ENCODE data around the gene NUDT22. TPM values are rescaled to one million over a fixed set of nuclear protein-coding genes. Genes with fewer than 3 reads are reported as not detected.

NUDT22 gene
- total RNA-seq, 1 donor from 2014 or later, result 40.7 TPM

DNA sequence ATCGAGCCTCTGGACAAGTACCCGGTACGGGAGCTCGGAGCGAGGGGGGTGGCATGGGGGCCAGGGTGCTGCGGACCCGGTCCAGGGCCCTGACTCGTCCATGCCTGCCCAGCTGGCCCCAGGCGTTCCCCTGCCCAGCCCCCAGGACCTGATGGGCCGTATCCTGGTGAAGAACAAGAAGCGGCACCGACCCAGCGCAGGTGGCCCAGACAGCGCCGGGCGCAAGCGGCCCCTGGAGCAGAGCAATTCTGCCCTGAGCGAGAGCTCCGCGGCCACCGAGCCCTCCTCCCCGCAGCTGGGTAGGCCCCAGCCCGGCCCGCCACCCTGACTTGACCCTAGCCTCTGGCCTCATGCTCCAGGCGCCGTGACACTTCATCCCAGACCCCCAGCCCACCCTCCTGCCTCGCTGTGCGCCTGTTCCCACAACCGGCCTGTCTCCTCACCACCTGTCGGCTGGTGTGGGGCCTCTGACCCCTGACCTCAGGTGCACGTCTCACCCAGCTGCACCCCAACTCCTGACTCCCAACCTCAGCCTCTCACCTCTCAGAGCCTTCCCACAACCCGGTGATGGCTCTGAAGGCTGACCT lies 33.0 kb downstream of the NUDT22 start:
- Mint-ChIP-seq H3K27ac (ENCODE audit: unreplicated experiment) (peak overlapping the region; percentile 47), H3K9me3 (ENCODE audit: unreplicated experiment) (peaks cover 2% of the 10 kb centered on the region), H3K4me3 (ENCODE audit: unreplicated experiment) (peak overlapping the region; percentile 47), H3K4me1 (ENCODE audit: low read depth, unreplicated experiment) (peaks cover 12% of the 10 kb centered on the region), H3K27me3 (ENCODE audit: low read depth, unreplicated experiment) (no peaks in the 10 kb centered on the region), H3K36me3 (ENCODE audit: low read depth, unreplicated experiment) (peaks cover 32% of the 10 kb centered on the region)
- peaks cover 30% of the 10 kb centered on the region for H4K20me1 ChIP-seq (ENCODE audit: insufficient read depth, low read length)
- no peak overlapping the region for H2AFZ ChIP-seq (ENCODE audit: low read depth, low read length)
- peaks cover 14% of the 10 kb centered on the region for H3K4me1 ChIP-seq (ENCODE audit: insufficient read depth, low read length)
- no peak for TF ChIP-seq EZH2 (IDR thresholded peaks at IDR 0.05; ENCODE audit: insufficient read depth, low read length)
- TF ChIP-seq, protein P1, sequence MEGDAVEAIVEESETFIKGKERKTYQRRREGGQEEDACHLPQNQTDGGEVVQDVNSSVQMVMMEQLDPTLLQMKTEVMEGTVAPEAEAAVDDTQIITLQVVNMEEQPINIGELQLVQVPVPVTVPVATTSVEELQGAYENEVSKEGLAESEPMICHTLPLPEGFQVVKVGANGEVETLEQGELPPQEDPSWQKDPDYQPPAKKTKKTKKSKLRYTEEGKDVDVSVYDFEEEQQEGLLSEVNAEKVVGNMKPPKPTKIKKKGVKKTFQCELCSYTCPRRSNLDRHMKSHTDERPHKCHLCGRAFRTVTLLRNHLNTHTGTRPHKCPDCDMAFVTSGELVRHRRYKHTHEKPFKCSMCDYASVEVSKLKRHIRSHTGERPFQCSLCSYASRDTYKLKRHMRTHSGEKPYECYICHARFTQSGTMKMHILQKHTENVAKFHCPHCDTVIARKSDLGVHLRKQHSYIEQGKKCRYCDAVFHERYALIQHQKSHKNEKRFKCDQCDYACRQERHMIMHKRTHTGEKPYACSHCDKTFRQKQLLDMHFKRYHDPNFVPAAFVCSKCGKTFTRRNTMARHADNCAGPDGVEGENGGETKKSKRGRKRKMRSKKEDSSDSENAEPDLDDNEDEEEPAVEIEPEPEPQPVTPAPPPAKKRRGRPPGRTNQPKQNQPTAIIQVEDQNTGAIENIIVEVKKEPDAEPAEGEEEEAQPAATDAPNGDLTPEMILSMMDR (IDR thresholded peaks at IDR 0.05; ENCODE audit: insufficient read depth, low read depth, low read length), result no peak
- H3K4me2 ChIP-seq (ENCODE audit: low read length), result no peak overlapping the region
- no peak overlapping the region for H3K9ac ChIP-seq (ENCODE audit: low read length)
- no peaks in the 10 kb centered on the region for H3K27me3 ChIP-seq (ENCODE audit: insufficient read depth, low read length)
- H3K4me3 ChIP-seq (ENCODE audit: insufficient read depth, low read depth, low read length), result no peak overlapping the region
- H3K79me2 ChIP-seq (ENCODE audit: insufficient read depth, low read length), result peaks cover 2% of the 10 kb centered on the region
- no peaks in the 10 kb centered on the region for H3K9me3 ChIP-seq (ENCODE audit: insufficient read depth, low read depth, low read length)
- H3K36me3 ChIP-seq (ENCODE audit: insufficient read depth, low read length), result peaks cover 21% of the 10 kb centered on the region
- DNase-seq (ENCODE audit: low read depth) (no peak), FAIRE-seq (no peak)
- H3K27ac ChIP-seq (ENCODE audit: low read depth, low read length), result no peak overlapping the region

- Histone ChIP-seq H3K79me2 (ENCODE audit: insufficient read depth, low read length) (no peaks in the 10 kb centered on the region), H3K4me2 (ENCODE audit: low read length) (no peak overlapping the region), H4K20me1 (ENCODE audit: insufficient read depth, low read length) (peaks cover 28% of the 10 kb centered on the region), H3K4me1 (ENCODE audit: insufficient read depth, low read length) (peaks cover 14% of the 10 kb centered on the region), H3K9ac (ENCODE audit: low read length) (no peak overlapping the region), H3K9me3 (ENCODE audit: insufficient read depth, low read depth, low read length) (no peaks in the 10 kb centered on the region), H3K4me3 (ENCODE audit: insufficient read depth, low read depth, low read length) (no peak overlapping the region), H2AFZ (ENCODE audit: low read depth, low read length) (no peak overlapping the region), H3K36me3 (ENCODE audit: insufficient read depth, low read length) (peaks cover 23% of the 10 kb centered on the region), H3K27ac (ENCODE audit: low read depth, low read length) (no peak overlapping the region), H3K27me3 (ENCODE audit: insufficient read depth, low read length) (no peaks in the 10 kb centered on the region)
- Mint-ChIP-seq H3K4me3 (ENCODE audit: unreplicated experiment) (peak overlapping the region; percentile 47), H3K9me3 (ENCODE audit: unreplicated experiment) (peaks cover 2% of the 10 kb centered on the region), H3K27ac (ENCODE audit: unreplicated experiment) (peak overlapping the region; percentile 47), H3K27me3 (ENCODE audit: low read depth, unreplicated experiment) (no peaks in the 10 kb centered on the region), H3K36me3 (ENCODE audit: low read depth, unreplicated experiment) (peaks cover 32% of the 10 kb centered on the region), H3K4me1 (ENCODE audit: low read depth, unreplicated experiment) (peaks cover 11% of the 10 kb centered on the region)
- no peak for TF ChIP-seq EZH2 (IDR thresholded peaks at IDR 0.05; ENCODE audit: insufficient read depth, low read length)
- TF ChIP-seq, protein P1 (IDR thresholded peaks at IDR 0.05; ENCODE audit: insufficient read depth, low read depth, low read length), result no peak
- no peak for FAIRE-seq
- no peak for DNase-seq (ENCODE audit: low read depth)
Observed at GRCh38 chr11:64259533-64260067, 33.5 kb downstream of the NUDT22 start.

DNA sequence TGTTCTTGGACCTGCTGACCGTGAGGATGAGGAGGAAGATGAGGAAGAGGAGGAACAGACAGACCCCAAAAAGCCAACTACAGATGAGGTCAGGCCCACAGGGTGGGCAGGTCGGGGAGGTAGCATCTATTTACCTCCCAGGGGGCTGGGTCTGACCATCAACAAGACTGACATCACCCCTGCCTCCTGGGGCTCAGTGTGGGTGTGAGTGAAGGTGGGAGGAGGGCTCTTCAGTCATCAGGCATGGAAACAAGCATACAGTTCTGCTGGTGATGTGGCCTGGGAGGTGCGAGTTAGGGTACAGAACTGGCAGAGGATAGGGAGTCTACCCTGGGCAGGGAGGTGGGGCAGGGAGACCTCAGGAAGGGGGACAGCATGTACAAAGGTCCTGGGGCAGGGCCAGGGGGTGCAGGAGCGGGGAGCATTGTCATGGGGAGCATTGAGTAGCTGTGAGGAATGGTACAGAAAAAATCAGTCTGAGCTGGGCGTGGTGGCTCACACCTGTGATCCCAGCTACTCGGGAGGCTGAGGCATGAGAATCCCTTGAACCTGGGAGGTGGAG lies 34.2 kb downstream of the NUDT22 start:
- H3K9me3 Mint-ChIP-seq (ENCODE audit: unreplicated experiment), result peaks cover 2% of the 10 kb centered on the region
- H3K27me3 Mint-ChIP-seq (ENCODE audit: low read depth, unreplicated experiment), result no peaks in the 10 kb centered on the region
- peaks cover 29% of the 10 kb centered on the region for H3K36me3 Mint-ChIP-seq (ENCODE audit: low read depth, unreplicated experiment)
- peaks cover 21% of the 10 kb centered on the region for H3K36me3 ChIP-seq (ENCODE audit: insufficient read depth, low read length)
- DNase-seq (ENCODE audit: low read depth) (no peak), FAIRE-seq (no peak)
- H3K9me3 ChIP-seq (ENCODE audit: insufficient read depth, low read depth, low read length), result no peaks in the 10 kb centered on the region
- TF ChIP-seq, protein P1 (IDR thresholded peaks at IDR 0.05; ENCODE audit: insufficient read depth, low read depth, low read length), result no peak
- no peak for TF ChIP-seq EZH2 (IDR thresholded peaks at IDR 0.05; ENCODE audit: insufficient read depth, low read length)
- H3K4me3 Mint-ChIP-seq (ENCODE audit: unreplicated experiment), result no peak overlapping the region
- H3K4me3 ChIP-seq (ENCODE audit: insufficient read depth, low read depth, low read length), result no peak overlapping the region
- peaks cover 14% of the 10 kb centered on the region for H3K4me1 ChIP-seq (ENCODE audit: insufficient read depth, low read length)
- H2AFZ ChIP-seq (ENCODE audit: low read depth, low read length), result no peak overlapping the region
- H3K27ac Mint-ChIP-seq (ENCODE audit: unreplicated experiment), result no peak overlapping the region
- no peaks in the 10 kb centered on the region for H3K79me2 ChIP-seq (ENCODE audit: insufficient read depth, low read length)
- peaks cover 27% of the 10 kb centered on the region for H4K20me1 ChIP-seq (ENCODE audit: insufficient read depth, low read length)
- no peak overlapping the region for H3K9ac ChIP-seq (ENCODE audit: low read length)
- no peak overlapping the region for H3K4me2 ChIP-seq (ENCODE audit: low read length)
- H3K27ac ChIP-seq (ENCODE audit: low read depth, low read length), result no peak overlapping the region
- peaks cover 11% of the 10 kb centered on the region for H3K4me1 Mint-ChIP-seq (ENCODE audit: low read depth, unreplicated experiment)
- no peaks in the 10 kb centered on the region for H3K27me3 ChIP-seq (ENCODE audit: insufficient read depth, low read length)
